Stimulated activated CD4-positive, alpha-beta T cell treated with anti-CD3 and anti-CD28 coated beads, Interleukin-15, amount 100 ng/mL, for 24 hours (primary cell): ENCODE measurements around the gene LRRC46.

Experiments
- DNase-seq: peaks from one replicate; pipeline ENCODE4 v3.0.0-alpha.2; 2020

LRRC46 gene, protein sequence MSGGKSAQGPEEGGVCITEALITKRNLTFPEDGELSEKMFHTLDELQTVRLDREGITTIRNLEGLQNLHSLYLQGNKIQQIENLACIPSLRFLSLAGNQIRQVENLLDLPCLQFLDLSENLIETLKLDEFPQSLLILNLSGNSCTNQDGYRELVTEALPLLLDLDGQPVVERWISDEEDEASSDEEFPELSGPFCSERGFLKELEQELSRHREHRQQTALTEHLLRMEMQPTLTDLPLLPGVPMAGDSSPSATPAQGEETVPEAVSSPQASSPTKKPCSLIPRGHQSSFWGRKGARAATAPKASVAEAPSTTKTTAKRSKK

DNA sequence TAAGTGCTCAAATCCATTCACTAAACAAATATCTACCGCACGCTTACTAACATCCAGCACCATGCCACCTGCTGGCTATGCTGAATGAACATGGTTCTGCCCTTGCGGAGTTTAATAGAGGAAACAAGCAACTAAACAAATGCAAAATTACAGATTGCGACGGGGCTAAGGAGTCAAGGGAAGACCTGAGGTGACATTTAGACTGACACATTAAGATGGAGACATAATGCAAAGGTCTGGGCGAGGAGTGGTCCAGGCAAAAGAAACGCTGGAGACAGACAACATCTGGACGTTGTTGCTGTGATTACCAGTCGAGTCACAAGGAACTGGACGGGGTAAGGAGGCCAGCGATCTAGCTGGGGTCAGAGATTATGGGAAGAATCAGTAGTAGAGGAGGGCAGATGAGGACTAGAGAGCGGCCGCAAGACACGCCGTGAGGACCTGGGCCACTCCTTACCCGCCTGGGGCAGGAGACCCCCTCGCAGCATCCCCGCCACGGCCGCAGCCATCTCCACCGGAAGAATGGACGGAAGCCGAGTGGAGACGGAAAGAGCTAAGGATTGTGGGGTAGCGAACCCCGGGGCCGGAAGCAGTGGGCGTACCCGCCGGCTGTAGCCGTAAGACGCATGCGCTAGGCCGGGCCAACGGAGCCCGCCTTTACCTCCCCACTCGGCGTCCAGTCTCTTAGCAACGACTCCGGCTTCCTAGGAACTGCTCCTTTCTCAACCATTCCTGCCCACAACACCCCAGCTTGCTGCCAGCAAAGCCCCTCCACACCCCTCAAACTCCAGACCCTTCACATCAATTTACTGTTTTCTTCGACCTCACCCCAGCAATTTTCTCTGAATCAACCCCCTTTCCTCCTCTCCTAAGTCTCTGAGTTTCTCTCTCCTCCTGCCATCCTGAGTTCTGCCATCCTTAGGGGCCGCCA is at the start of gene LRRC46, which contains the start of gene MRPL10:
Gene LRRC46, plus strand, starts transcription at position 668 of the 931 bp plus-strand sequence. CDS start 320 bp downstream, outside the sequence.
Gene MRPL10, minus strand, starts transcription at position 539 of the 931 bp plus-strand sequence. Its CDS starts 30 bp downstream, at position 509.
- peak; percentile 96 for DNase-seq

DNA sequence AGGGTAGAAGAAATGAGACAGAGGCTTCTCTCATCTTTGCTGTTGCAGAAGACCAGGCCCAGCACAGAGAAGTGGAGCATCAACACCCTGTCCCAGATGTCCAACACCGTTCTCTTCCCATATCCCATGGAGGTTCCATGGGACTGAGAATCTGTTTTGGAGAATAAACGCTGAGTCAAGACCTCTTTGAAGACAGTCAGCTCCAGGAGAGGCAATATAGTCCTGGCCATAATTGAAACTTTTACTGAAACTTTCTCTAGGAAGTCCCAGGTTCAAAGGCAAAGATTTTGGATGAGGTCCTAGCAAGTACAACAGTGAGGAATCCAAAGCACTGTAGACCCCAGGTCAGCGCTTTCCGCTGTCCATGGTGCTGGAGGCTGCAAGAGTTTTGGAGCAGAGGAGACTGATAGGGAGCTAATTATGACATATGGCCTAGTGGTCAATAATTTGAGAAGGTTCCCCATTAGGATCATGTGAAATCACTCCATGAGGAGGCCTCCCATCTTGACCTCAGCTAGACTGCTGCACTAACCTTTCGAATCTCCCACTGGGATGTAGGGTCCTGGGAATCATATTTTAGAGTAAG is 45.8 kb upstream of the LRRC46 start:
- peak; percentile 39 for DNase-seq

DNA sequence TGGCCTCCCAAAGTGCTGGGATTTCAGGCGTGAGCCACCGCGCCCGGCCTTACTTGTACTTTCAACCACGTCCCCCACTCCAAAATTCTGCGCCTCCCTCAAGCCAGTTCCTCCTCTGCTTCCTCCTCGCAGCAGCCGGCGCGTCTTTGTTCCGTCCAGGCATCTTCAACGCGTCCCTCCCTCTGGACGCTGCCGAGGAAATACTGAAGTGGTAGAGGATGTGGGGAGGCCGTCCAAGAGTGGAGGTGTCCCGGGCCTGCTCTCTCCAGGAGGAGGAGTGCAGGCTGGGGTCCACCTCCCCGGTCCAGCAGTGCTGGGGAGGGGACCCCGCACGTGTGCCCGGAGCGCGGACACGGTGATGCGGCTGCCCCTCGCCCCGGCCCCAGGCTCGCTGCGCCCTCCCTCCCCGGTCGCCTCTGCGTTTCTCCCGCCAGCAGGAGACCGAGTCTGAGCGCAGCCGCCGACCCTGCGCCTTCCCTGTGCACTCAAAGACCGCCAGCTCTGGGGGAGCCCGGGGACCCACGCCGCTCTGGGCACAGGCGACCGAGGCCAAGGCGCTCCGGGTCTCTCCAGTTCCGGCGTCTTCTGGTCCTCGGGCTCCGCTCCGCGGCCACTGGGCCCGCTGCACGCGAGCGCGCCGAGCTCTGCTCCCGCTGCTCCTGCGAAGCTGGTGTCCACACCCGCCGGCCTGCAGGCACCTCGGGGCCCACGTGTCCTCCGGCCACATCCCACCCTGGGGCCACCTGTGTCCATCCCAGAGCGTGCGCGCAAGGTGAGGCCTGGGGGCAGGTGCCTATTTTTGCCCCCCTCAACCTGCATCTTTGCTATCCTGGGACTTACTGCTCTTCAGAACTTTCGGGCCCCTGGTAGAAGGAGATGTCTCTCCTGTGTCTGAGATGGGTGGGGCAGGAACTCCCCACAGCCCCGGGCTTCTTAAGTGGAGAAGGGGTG is 41.6 kb upstream of the LRRC46 start:
- DNase-seq = peak; percentile 78

DNA sequence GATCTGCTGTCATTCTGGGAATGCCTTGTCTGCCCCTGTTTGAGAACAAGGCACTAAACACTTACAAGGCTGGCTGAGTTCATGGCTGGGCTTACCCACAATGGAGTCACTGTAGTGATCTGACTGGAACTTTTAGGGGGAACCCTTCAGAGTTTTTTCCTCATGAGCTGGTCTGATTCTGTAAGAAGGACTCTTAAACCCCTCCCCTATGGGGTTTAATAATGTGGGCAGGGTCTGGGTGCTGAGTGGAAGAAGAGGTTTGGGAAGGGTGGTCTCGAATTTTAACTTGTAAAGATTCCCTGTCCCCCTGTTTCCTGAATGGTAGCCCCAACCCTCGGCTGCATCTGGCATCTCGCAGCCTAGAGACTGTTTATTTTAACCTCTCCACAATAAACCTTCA is 40.4 kb upstream of the LRRC46 start:
- no peak for DNase-seq

DNA sequence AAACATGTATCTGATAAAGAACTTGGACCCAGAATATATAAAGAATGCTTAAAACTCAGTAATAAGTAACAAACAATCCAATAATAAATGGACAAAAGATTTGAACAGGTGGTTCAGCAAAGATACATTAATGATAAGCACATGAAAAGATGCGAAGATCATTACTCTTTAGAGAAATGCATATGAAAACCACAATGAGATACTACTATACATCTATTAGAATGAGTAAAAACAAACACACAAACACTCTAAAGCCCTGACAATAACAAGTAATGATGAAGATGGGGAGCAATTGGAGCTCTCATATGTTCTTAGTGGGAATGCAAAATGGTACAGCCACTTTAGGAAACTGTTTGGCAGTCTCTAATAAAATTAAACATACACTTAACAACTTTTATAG is 39.0 kb upstream of the LRRC46 start:
- no peak for DNase-seq

DNA sequence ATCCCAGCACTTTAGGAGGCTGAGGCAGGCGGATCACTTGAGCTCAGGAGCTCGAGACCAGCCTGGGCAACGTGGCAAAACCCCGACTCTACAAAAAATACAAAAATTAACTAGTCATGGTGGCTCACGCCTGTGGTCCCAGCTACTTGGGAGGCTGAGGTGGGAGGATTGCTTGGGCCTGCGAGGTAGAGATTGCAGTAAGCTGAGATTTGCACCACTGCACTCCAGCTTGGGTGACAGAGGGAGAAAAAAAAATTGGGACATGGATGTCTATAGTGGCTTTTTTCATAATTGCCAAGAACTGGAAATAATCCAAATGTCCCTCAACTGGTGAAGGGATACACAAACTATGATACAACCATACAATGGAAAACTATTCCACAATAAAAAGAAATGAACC is 38.5 kb upstream of the LRRC46 start:
- DNase-seq = no peak

DNA sequence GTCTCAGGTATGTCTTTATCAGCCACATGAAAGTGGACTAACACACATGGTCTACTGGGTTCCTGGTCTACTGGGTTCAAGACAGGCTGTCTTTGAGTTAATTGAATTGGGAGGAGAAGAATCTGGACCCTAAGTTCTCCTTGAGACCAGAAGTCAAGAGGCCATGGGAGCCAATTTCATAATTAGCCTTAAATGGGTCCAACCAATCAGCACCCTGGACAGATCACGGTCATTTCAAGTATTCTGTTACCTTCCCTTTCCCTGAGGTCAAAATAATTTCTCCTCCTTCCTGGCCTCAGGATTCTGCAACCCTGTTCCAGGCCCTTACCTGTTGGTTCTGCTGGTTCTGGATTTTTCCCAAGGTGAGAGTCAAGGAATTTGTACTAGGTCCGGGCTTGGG is 33.7 kb upstream of the LRRC46 start:
- DNase-seq = no peak

DNA sequence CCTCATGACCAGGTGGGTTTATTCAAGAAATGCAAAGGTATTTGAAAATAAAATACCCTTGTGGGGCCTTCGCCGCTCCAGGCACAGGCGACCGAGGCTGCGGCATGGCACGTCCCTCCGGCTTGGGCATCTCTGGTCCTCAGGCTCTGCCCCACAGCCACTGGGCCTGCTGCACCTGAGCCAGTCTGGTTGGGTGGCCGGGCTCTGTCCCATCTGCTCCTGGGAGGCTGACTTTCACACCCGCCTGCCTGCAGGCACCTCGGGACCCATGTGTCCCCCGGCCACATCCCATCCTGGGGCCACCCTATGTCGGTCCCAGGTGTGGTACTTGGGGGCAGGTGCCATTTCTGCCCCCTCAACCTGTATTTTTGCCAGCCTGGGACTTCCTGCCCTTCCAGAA is 30.8 kb upstream of the LRRC46 start:
- no peak for DNase-seq

DNA sequence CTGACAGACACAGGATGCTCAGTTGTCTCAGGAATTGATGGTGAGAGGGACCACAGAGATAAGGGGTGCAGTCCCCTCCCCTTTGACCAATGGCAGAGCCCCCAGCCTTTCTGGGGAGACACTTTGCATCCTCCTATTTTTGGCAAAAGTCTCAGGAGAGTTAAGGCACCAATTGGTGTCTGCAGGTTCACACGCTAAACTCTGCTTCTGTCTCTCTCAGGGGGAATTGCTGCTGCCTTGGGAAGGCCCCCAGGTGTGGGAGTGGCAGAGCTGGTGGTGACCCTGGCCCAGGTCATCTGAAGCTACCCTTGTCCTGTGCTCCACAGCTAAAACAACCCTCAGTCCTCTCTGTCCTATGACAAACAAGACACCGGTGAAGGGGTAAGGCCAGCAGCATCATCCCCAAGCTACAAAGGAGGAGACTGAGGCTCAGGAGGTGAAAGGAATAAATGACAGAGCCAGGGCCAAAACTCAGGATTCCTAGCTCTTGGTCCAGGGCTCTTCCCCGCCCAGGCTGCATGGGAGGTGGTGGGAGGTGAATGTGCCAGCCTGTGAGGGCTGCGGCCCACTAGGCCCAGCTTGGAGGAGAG is 30.2 kb upstream of the LRRC46 start:
- DNase-seq = no peak

DNA sequence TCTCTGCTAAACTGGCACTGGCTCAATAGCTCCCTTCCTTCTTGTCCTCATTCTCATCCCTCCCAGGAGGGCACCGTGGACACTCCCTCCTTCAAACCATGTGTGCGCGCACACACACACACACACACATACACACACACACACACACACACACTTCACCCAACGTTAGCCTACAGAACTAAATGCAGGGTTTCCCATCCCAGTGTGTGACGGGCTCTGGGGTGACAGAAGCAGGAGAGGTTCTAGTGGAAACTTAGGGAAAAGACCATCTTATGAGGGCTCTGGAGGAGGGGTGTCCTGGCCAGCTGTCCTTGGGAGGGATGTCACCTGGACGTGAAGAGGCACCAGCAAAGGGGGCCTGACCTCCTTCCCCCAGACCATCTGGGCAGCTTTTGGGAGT is 29.6 kb upstream of the LRRC46 start:
- DNase-seq = no peak

DNA sequence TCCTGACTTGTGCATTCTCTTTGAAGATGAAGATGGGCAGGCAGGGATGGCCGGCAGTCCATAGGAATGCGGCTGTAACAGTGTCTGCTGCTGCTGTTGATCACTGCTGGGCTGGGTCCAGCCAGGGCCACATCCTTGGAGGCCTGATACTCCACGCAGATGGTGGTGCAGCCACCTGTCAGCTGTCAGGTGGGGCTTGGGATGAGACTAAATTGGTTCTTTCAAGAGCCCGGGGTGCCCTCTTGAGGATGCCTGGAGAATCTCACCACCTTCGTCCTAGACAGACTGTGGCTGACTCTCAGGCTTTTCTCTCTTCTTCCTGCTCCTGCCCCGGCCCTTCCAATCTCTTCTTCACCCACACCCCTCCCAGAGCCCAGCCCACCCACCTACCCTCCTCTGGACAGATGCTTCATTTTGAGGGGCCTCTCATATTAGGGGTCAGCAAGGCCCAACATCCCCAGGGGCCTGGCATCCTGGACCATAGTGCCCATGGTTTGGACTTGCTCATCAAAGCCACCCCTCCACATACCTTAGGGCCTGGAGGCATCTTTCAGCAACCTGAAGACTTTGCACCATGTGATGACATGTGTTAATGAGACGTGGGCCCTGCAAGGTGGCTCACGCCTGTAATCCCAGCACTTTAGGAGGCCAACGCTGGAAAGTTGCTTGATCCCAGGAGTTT is 29.0 kb upstream of the LRRC46 start:
- DNase-seq = peak; percentile 76

DNA sequence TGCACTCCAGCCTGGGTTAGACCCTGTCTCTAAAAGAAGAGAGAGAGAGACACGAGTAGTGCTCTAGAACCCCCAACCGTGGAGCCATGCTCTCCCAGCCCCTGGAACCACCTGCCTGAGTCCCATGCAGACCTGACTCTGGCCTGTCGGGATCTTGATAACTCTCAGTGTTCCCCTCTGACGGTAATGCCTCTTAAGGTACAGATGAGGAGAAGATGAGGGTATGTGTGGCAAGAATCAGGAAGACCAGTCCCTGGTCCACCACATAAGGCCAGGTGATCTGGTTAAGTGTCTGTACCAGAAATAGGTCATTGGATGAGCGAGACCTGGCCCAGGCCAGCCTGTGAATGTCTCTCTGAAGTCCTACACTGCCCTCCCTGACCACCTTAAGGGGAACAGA is 28.3 kb upstream of the LRRC46 start:
- no peak for DNase-seq

DNA sequence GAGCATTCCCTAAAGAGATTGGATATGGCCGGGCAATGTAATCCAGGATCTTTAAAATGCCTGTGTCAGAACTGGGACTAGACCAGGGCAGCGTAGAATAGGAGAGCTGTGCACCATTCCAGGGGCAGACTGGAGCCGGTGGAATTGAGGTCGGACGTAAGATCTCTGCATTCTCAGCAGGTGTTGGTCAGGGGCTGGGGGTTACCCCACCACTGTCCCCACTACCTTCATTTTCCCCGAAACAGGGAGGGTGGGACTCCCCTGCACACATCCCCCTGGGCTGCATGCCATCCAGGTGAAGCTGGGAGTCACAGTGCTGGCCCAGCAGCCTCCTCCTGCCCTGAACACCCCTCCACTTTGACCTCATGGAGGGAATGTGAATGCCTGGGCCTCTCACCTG is 27.7 kb upstream of the LRRC46 start:
- no peak for DNase-seq

DNA sequence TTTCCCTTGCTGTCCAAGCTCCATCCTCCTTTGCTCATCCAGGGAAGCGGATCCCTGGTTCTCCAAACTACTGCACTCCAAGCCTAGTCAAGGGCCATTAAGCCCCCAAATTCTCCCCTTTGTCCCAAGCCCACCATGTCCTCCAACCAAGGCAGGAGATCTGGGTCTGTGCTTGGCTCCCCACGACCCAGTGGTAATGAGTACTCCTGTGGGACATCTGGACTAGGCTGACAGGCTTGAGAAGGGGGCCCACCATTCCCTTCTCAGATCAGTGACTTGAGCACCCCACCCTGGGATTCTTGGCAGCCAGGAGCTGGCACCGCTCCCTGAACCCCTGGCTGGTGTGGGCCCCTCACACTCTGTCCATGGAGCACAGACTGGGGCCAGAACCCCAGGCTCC is 27.0 kb upstream of the LRRC46 start:
- DNase-seq = no peak

DNA sequence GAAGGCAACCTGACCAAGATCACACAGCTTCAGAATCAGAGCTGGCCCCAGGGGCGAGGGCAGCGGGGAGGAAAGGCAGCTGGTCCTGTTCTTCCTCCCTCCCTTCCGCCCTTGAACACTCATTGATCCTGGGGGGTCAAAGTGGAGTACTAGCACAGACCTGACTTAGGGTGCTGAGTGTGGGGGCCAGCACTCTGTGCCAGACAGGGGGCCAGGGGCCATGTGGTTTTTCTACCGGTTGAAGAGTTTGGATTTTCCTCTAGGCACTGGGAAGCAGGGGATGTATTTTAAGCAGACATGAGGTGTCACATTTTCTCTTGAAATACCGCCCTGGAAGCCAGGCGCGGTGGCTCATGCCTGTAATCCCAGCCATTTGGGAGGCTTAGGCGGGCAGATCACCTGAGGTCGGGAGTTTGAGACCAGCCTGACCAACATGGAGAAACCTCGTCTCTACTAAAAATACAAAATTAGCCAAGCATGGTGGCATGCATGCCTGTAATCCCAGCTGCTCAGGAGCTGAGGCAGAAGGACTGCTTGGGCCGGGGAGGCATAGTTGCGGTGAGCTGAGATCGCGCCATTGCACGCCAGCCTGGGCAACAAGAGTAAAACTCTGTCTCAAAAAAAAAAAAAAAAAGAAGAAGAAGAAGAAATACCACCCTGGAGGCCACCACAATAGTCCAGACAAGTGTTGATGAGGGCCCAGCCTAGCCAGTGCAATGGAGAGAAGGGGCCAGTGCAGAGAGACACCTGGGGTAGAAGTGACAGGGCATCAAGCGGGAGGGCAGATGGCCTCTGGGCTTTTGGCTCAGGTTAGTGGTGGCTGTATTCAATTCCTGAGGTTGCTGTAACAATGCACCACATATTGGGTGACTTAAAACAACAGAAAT is 25.2 kb upstream of the LRRC46 start:
- no peak for DNase-seq

DNA sequence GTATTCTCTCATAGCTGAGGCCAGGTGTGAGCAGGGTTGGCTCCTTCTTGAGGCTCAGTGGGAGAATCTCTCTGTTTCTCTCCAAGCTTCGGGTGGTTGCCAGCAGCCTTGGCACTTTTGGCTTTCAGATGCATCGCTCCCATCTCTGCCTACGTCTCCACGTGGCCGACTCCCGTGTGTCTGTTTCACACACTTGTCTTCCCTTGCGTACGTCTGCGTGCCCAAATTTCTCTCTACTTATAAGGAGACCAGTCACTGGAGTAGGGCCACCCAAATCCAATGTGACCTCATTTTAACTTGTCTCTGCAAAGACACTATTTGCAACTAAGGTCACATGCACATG is 24.6 kb upstream of the LRRC46 start:
- DNase-seq = no peak

DNA sequence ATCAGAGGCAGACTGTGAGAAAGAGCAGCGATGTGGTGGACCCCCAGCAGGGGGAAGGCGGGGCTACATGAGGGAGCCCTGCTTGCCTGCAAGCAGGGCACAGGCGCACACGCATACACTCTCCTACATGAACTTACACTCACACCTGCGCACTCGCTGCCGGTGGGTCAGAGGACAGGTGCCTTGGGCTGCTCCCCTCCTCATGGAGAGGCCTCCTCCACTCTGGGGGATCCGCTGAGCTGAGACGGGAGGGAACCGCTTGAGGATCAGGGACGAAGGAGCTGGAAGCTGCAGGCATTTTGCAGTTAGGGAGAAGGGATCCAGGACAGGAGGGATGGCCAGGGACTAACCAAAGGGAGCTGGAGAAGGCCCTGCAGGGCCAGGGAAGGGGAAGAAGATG is 24.0 kb upstream of the LRRC46 start:
- no peak for DNase-seq

DNA sequence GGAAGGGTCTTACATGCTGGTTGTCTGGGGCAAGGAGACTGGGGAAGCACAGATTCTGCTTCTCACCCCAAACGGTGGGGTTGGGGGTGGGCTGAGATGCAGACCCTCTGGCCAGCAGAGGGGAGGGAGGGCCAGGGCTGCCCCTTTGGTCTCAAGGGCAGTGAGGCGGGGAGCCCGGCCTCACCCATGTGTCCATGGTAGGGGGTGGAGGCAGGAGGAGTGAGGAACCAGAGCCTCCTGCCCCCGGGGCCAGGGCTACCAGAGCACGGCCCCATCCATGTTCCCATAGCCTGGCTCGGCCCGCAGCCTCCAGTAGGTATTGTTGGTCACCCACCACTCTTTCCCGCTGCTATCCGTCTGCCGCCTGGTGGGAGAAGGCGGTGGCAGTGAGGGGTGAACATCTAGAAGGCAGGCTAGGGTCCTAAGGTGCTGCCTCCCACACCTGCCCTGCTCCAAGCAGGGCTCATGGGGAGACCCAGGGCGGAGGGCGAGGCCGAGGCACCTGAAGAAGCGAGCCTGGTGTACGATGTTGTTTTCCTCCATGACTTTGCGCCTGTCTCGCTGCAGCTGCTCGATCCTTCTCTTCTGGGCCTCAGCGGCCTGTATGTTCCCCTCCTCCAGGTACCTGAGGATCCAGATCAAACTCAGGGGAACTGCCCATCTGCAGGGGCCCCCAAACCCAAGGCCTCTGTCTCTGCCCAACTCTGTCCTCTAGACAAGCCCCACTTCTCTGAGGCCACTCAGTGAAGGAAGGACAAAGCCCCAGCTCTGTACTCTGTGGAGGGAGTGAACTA is 23.2 kb upstream of the LRRC46 start:
- DNase-seq = no peak

DNA sequence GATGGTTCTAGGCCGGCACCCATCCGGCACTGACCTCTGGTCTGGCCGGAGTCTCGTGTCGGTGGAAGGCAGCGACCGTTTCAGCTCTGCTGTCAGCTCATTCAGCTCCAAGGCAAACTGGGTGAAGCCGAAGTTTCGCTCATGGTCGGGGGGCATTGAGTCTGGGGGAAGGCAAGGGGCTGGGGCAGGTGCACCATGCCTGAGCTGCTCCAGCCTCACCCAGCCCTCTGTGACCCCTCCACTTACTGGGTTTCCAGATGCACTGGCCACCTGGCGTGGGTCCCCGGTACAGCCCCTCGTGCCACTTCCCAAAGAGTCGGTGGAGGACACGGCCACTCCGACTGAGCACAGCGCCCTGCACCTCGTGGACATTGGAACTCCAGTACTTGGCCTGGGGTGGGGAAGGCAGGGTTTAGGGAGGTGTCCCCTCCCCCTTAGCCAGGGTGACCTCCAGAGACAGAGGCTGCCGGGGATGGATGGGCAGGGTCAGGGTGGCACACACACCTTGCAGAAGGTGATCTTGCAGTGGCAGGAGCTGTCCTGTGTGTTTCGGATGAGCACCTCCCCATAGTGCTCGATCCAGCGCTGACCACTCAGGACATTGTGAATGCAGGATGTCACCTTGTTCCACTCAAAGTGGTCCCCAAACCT is 22.5 kb upstream of the LRRC46 start:
- no peak for DNase-seq
